Measurements from ENCODE around the gene ZNF280B.
"Not testable (repeated sequence)": the region's sequence is repeated elsewhere in the genome, so short reads cannot be mapped to it uniquely, and the experiment has no call there.

Gene ZNF280B

DNA sequence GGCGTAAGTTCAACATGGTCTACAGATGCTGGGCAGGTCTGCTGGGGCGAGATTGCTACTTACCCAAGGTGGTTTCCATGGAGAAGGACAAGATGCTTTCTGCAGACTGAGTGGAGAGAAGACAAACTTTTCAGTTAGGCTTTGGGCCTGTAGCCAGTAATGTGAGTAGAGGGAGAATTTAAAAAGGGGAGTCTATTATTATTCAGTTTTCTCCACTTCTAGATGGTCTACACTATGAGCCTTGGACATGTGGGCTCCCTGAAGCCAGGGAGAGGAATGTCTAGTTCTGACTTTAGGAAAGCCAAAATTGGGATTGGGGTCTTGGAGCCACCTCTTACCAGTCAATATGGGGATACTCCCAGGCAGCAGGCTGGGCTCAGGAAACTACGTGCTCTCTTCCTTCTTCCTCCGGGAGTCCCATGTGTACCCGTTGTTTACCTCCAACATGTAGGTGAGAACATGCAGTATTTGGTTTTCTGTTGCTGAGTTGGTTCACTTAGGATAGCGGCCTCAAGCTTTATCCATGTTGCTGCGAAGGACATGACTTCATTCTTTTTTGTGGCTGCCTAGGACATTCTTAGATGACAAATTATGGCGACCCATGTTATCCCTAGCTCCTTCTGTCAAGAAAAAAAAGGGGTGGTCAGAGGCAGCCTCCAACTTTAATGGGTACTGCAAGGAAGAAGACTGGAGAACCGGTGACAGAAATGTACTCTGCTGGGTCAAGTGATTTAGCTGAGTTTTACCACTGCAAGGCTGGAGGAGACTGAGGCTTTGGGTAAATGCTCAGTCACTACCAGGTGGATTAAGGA lies 26.3 kb upstream of the ZNF280B start:
- DNase-seq = no peak

DNA sequence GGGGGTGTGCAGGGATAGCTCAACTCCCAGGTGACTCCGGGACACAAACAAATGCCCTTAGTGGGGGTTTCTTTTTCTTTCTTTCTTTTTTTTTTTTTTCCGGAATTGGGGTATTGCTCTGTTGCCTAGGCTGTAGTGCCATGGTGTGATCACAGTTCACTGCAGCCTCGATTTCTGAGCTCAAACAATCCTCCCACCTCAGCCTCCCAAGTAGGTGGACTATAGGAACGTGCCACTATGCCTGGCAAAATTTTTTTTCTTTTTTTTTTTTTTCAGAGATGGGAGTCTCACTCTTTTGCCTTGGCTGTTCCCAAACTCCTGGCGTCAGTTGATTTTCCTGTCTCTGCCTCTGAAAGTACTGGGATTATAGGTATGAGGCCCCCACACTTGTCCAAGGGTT lies 25.3 kb upstream of the ZNF280B start:
- no peak for DNase-seq

DNA sequence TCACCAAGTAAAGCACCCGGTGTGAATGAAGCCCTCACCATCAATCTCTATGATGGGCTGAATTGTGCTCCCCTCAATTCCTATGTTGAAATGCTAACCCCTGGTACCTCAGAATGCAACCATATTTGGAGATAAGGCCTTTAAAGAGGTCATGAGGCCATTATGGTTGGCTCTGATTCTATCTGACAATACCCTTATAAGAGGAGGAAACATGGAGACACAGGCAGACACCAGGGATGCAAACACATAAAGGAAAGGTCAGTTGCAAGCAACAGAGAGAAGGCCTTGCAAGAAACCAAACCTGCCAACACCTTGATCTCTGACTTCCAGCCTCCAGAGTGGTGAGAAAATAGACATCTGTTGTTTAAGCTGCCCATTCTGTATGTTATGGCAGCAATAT lies 24.9 kb upstream of the ZNF280B start:
- no peak for DNase-seq

DNA sequence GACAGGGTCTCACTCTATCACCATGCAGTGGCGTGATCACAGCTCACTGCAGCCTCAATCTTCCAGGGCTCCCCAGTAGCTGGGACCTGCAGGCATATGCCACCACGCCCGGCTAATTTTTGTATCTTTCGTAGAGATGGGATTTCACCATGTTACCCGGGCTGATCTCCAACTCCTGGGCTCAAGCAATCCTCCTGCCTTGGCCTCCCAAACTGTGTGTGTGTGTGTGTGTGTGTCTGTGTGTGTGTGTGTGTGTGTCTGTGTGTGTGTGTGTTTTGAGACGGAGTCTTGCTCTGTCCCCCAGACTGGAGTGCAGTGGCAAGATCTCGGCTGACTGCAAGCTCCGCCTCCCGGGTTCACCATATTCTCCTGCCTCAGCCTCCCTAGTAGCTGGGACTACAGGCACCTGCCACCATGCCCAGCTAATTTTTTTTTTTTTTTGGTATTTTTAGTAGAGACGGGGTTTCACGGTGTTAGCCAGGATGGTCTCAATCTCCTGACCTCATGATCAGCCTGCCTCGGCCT lies 24.1 kb upstream of the ZNF280B start:
- not testable (repeated sequence) for DNase-seq

DNA sequence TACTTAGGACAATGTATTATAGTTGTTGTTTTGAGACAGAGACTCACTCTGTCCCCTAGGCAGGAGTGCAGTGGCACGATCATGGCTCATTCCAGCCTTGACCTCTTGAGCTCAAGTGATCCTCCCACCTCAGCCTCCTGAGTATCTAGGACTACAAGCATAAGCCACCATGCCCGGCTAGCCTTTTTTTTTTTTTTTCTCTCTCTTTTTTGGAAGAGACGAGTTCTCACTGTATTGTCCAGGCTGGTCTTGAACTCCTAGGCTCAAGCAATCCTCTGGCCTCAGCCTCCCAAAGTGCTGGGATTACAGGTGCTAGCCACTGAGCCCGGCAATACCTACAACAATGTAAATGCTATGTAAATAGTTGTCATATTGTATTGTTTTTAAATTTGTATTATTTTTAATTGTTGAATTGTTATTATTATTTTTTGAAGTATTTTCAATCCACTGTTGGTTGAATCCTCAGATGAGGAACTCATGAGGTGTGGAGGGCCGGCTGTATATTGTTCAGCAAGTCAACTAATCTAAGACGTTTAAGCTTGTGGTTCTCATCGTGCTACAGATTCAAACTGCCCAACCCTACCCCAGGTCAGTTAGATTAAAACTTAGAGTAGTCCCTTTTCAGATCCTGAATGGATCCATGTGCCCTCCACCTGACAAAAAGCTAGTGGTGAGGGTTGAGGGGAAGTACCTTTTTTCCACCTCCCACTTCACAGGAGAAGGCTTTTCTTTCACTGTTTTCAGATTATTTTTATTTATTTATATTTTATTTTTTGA lies 23.4 kb upstream of the ZNF280B start:
- no peak for DNase-seq

DNA sequence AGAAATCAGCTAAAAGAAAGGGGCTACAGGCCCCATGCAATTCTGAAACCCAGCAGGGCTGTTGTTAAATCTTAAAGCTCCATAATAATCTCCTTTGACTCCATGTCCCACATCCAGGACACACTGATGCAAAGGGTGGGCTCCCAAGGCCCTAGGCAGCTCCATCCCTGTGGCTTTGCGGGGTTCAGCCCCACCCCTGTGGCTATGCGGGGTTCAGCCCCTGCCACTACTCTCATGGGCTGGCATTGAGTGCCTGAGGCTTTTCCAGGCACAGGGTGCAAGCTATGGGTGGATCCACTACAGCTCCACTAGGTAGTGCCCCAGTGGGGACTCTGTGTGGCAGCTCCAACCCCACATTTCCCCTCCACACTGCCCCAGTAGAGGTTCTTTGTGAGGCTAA lies 20.2 kb upstream of the ZNF280B start:
- DNase-seq = no peak

DNA sequence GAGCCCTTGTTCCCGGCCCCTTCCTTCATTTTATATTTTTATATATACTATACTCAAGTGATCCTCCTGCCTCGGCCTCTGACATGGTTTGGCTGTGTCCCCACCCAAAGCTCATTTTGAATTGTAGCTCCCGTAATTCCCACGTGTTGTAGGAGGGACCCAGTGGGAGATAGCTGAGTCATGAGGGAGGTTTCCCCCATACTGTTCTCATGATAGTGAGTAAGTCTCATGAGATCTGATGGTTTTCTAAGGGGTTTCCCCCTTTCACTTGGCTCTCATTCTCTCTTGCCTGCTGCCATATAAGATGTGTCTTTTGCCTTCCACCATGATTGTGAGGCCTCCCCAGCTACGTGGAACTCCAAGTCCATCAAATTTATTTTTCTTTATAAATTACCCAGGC lies 18.8 kb upstream of the ZNF280B start:
- no peak for DNase-seq

DNA sequence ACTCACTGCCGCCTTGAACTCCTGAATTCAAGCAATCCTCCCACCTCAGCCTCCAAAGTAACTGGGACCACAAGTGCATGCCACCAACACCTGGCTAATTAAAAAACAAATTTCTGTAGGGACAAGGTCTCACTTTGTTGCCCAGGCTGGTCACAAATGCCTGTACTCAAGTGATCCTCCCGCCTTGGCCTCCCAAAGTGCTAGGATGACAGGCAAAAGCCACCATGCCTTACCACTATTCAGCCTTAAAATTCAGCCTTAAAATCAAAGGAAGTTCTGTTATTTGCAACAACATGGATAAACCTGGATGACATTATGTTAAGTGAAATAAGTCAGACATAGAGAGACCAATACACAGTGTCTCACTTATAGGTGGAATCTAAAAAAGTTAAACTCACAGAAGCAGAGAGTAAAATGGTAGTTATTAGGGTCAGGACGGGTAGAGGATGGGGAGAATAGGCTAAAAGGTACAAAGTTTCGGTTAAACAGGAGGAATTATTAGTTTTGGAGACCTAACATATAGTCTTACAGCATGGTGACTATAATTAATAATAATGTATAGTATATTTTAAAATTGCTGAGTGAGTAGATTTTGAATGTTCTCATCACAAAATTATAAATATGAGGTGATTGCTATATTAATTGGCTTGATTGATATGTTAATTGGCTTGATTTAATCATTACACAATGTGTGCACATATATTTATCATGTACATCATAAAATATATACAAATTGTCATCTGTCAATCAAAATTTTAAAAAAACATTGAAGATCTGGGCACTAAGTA lies 17.8 kb upstream of the ZNF280B start:
- DNase-seq = no peak

DNA sequence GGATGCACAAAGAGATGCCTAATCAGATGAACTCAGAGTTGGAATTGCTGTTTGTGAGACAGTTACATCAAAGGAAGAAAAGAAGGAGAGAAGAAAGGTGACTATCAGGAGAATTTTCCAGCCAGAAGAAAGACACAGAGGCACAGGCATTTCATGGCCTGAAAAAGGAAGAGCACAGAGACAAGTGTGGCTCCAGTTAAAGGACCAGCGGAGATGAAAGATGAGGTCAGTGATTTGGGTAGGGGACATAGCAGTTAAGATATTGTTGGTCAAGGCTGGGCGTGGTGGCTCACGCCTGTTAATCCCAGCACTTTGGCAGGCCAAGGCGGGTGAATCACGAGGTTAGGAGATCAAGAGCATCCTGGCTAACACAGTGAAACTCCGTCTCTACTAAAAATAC lies 15.0 kb upstream of the ZNF280B start:
- DNase-seq = no peak

DNA sequence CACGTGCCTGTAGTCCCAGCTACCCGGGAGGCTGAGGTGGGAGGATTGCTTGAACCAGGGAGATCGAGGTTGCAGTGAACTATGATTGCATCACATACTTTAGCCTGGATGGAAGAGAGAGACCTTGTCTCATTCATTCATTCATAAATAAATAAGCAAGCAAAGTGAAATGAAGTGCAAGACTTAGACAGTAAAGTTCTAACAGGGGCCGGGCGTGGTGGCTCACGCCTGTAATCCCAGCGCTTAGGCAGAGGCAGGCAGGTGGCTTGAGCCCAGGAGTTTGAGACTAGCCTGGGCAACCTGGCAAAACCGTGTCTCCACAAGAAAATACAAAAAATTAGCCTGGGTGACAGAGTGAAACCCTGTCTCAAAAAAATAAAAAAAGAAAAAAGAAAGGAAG lies 13.1 kb upstream of the ZNF280B start:
- no peak for DNase-seq

DNA sequence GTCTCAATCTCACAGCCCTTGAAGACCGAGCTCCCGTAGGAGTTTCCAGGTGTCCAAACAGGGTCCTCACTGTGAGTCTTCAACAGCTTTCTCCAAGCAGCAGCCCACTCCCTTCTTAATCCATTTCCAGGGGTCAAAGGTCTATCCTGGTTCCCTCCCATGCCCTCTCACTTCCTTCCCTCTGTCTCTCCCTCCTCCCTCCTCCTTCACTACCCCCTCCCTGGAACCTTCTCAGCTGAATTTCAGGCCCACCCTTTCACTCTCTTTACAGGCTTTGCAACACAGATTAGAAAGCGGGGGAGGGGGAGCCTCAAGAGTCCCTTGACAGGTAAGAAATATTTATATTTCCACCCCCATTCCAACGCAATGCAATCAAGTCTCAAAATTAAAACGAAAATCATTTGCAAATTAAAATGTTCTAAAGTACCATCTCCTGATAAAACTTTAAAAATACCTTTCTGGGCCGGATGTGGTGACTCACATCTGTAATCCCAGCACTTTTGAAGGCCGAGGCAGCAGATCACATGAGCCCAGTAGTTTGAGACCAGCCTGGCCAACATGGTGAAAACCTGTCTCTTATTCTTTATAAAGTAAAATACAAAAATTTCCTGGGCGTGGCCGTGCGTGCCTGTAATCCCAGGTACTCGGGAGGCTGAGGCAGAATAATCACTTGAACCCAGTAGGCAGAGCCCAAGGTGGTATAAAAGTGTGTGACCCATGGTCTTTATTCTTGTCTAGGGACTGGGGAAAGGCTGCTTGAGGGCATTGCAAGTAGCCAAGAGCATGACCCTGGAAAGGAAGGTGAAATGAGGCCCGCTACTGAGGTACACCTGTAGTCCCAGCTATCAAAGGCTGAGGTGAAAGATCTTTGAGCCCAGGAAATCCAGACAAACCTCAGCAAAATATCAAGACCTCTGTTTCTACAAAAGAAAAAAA lies 12.4 kb upstream of the ZNF280B start:
- no peak for DNase-seq

DNA sequence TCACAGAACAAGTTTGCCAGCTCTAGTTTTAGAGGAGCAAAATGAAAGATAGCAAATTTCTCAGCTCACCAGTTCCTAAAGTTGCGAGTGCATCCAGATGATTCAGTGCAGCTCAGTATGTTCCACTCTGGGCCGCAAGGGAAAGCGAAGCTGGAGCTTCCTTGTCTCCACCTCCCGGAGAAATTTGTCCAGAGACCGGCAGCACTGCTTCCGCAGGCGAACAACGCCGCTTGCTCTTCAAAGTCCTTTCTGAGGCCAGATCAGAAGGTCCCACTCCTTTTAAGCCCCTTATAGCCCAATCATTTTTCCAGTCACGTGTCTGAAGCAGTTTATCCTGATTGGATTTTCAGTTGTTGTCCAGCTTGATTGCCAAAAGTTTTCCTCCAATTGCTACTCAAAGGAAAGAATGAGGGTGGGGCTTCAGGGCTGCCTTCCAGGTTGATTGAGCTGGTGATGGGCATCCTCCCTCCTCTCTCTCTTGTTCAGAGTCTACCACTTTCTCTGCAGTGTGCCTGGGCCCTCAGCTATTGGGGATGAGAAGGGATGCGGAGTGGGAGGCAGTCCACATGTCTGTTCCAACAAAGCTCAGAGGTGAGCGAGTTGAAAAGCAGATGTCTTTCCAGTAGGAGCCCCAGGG lies 11.6 kb upstream of the ZNF280B start, which contains the start of gene ZNF280A:
Gene ZNF280A, minus strand, starts transcription at position 251 of the 637 bp plus-strand sequence. CDS start 4,640 bp downstream, outside the sequence.
- no peak for DNase-seq

DNA sequence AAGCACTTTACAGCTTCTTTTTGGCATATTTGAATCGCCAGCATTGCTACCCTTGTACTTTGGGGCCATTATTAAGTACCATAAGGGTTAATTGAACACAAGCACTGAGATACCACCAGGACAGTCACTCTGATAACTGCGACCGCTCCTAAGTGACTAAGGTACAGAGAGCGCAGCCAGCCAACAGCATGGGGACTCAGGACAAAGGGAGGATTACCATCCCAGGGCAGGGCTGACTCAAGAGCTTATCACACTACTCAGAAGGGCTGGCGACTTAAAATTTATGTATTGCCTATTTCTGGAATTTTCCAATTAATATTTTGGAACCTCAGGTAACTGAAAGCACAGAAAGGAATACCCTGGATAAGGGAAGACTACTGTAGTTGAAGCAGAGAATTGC lies 11.0 kb upstream of the ZNF280B start:
- DNase-seq = no peak

DNA sequence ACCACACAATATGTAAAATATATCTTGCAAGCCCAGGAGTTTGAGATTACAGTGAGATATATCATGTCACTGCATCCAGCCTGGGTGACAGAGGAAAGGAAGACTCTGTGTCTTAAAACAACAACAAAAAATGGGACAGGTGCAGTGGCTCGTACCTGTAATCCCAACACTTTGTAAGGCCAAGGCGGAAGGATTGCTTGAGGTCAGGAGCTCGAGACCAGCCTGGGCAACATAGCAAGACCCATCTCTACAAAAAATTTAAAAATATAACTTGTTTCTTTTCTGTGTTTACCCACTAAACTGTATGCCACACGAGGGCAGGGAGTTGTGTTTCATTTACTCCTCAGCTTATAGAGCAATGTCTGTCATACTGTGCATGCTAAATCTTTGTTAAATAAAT lies 8.4 kb upstream of the ZNF280B start:
- no peak for DNase-seq

DNA sequence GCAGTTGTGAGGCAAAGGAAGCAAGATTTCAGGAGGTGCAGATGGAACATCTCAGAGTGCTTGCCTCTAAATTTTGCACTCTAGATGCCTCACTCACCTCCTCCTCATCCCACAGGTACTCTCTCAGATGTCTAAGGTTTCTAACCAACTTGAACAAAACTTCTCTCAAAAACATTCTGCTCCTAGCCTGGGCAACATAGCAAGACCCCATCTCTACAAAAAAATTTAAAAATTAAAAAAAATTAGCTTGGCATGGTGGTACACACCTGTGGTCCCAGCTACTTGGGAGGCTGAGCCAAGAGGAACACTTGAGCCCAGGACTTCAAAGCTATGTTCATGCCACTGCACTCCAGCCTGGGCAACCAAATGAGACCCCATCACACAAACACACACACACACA lies 7.3 kb upstream of the ZNF280B start:
- DNase-seq = no peak

DNA sequence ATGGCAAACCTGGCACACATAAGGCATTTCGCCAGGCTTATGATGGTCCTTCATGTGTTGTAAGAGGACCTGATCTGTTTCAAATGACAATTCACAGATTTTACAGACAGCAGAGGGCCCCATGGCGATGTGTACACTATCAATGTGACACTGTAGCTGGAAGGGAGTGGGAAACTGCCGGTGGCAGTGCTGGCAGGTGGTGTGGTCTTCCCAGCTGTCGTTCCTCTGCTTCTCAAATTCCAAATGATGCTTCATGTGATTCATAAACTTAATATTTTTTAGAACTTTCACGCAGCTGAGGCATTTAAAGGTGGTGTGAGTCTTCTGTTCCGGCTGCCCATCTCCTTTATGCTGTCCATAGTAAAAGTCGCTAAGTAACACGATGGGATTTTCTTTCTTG lies 5.9 kb upstream of the ZNF280B start:
- DNase-seq = not testable (repeated sequence)

DNA sequence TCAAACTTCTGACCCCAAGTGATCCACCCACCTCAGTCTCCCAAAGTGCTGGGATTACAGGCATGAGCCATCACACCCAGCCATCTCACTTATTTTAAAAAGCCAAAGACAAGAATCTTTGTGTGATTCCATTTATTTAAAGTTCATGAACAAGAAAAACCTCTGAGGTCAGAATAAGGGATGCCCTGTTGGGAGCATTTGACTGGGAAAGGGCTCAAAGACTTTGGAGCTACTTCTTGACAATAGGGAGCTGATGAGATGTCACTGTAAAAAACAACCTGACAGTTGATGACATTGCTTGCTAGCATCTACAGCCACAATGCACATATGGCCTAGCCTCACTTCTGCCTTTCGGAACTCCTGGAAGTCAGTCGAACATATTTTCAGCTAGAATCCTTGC lies 5.1 kb upstream of the ZNF280B start:
- DNase-seq = no peak

DNA sequence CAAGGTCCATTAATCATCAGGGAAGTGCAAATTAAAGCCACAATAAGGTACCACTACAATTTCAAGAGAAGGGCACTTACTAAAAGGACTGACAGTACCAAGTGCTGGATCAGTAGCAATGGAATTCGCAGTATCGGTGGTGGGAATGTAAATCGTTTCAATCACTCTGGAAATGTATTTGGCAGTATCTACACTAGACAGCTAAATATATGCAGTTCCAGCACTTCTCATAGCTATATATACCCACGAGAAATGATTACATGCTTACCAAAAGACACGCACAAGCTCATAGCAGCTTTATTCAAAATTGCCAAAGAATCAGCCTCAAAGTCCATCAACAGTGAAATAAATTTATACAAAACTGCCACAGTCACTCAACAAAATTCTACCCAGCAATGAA lies 4.4 kb upstream of the ZNF280B start:
- no peak for DNase-seq

DNA sequence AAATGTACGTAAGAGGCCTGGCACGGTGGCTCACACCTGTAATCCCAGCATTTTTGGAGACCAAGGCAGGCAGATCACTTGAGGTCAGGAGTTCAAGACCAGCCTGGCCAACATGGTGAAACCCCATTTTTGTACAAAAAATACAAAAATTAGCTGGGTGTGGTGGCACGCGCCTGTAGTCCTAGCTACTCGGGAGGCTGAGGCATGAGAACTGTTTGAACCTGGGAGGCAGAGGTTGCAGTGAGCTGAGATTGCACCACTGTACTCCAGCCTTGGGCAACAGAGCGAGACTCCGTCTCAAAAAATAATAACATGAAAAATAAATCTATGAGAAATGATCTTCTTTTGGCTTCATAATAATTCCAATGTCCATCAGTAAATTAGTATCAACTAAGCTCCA lies 2.3 kb upstream of the ZNF280B start:
- DNase-seq = not testable (repeated sequence)

DNA sequence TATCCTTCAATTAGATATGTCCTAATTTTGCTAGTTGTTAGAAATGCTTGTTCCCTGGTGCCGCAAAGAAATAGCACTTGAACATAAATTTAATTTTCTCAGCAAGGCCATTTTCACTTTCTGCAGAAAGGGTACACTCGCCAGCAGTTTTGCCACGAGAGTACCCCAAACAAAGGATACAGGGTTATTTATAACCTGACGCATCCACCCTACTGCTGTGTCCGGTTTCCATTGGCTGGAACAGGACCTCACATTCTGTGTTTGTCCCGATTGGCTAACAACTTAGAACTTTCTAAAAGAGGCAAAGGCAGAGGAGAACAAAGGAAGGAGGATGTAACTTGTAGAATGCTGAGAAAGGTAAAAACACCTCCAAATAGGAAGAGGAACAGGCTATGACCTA lies 1.4 kb upstream of the ZNF280B start:
- not testable (repeated sequence) for DNase-seq

DNA sequence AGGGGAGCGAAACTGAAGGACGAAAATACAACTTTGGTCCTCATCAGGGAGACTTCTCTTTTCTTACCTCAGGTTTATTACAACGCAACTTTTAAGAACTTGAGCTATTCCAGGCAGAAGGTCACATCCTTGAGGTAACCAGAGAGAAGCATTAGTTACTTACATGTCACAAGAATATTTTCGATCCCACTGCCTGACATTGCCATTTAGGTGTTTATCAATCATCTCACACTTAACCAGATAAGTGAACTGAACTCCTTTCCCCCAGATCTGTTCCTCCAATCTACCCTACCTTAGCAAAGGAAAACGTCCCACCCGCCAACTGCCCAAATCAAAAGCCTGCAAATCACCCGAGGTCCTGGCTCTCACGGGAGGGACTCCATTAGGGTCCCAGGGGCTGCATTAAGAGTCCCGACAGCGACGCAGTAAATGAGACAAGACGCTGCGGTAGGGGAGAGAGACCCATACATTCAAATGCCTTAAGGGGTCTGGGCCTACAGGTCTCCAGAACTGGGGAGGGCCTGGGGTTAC lies 734 bp downstream of the ZNF280B start:
- DNase-seq = no peak

Measured in NCI-H2029 treated with DMSO at 0.1 percent for 48 hours (cell line).